HepG2 (cell line): ENCODE measurements around the gene PRDM15. TPM values are rescaled to one million over a fixed set of nuclear protein-coding genes. Genes with fewer than 3 reads are reported as not detected.

Source experiments
- ATAC-seq: fragments of 200-7000 bp; cut with Tn5 transposase; 3 replicates; pipeline ENCODE4 v1.9.1; 2020; ENCODE audit warnings: mild to moderate bottlenecking, moderate library complexity
- BruUV-seq: library from RNA; stranded (reverse); fragments of 400-500 nt; replicated peaks from 2 replicates; lab custom pipeline; 2021; lab: Mats Ljungman, UMichigan
- CTCF ChIA-PET: fragments of 300-600 bp; formaldehyde crosslinking; extraction: SDS; loops from one replicate; lab custom pipeline; 2021; ENCODE audit warnings: low total read pairs, inconsistent platforms, low intra/inter-chr PET ratio; lab: Yijun Ruan, JAX
- POLR2A ChIA-PET: fragments of 350-600 bp; sonication (Branson Sonifier 250); formaldehyde crosslinking; loops from one replicate; lab custom pipeline; 2020; ENCODE audit warnings: antibody characterized with exemption, inconsistent platforms; lab: Yijun Ruan, JAX
- DNase-seq: peaks from one replicate; pipeline ENCODE4 v3.0.0-alpha.2; 2015; ENCODE audit warnings: low spot score
- FAIRE-seq: peaks from 3 replicates; lab custom pipeline; 2011; peaks lifted over from hg19 to GRCh38; lab: Jason Lieb, UNC
- H2AFZ ChIP-seq: one replicate; pipeline ENCODE4 v1.6.1; 2011; ENCODE audit warnings: low read length, inconsistent platforms
- H3K27ac ChIP-seq: fragments of 300-600 bp; 3 replicates; pipeline ENCODE4 v1.8.0; 2011; ENCODE audit warnings: mixed run types, mild to moderate bottlenecking, mixed read lengths, low read length, inconsistent platforms; ENCODE audit not compliant: insufficient read depth; ENCODE audit errors: extremely low read length
- H3K27me3 ChIP-seq, 2 experiments: fragments of 200-600 bp in 1 of 2; 2 replicates in 1 of 2; 3 replicates in 1 of 2; pipeline versions ENCODE4 v1.6.0 to v1.8.0; 2011; ENCODE audit warnings: low read length in 2 of 2, mild to moderate bottlenecking in 2 of 2, moderate library complexity in 2 of 2, inconsistent platforms in 1 of 2; ENCODE audit not compliant: insufficient read depth in 2 of 2, control insufficient read depth in 1 of 2
- H3K36me3 ChIP-seq, 2 experiments: fragments of 200-600 bp in 1 of 2; replicated peaks in 1 of 2; 2 replicates in 1 of 2; 3 replicates in 1 of 2; pipeline versions ENCODE4 v1.5.1 to v1.8.0; 2011; ENCODE audit warnings: low read length in 2 of 2, inconsistent platforms in 1 of 2; ENCODE audit not compliant: insufficient read depth in 2 of 2, control insufficient read depth in 1 of 2
- H3K4me1 ChIP-seq: 2 replicates; pipeline ENCODE4 v1.5.1; 2012; ENCODE audit warnings: low read length, inconsistent platforms; ENCODE audit not compliant: insufficient read depth
- H3K4me2 ChIP-seq: 2 replicates; pipeline ENCODE4 v1.6.0; 2011; ENCODE audit warnings: low read depth, low read length, inconsistent platforms
- H3K4me3 ChIP-seq, 3 experiments: fragments of 200-600 bp in 1 of 3; sonication (generic), shearing (Covaris generic) in 1 of 3; replicated peaks in 1 of 3; 2 replicates each; pipeline ENCODE4 v1.5.1; 2011 to 2016; ENCODE audit warnings: low read length in 3 of 3, inconsistent platforms in 2 of 3, low read depth in 2 of 3, mild to moderate bottlenecking in 2 of 3, control low read depth in 1 of 3, mixed read lengths in 1 of 3; ENCODE audit not compliant: insufficient read depth in 1 of 3
- H3K79me2 ChIP-seq: one replicate; pipeline ENCODE4 v1.6.1; 2011; ENCODE audit warnings: low read length, inconsistent platforms; ENCODE audit not compliant: insufficient read depth
- H3K9ac ChIP-seq: 2 replicates; pipeline ENCODE4 v1.6.0; 2011; ENCODE audit warnings: mild to moderate bottlenecking, low read depth, low read length, inconsistent platforms; ENCODE audit not compliant: insufficient read depth
- H3K9me3 ChIP-seq: 2 replicates; pipeline ENCODE4 v1.5.1; 2012; ENCODE audit warnings: mild to moderate bottlenecking, low read length
- H4K20me1 ChIP-seq: 2 replicates; pipeline ENCODE4 v1.6.0; 2011; ENCODE audit warnings: inconsistent platforms, mild to moderate bottlenecking, low read length, moderate library complexity; ENCODE audit not compliant: insufficient read depth
- CEBPB ChIP-seq: IDR thresholded peaks from 2 replicates; pipeline ENCODE4 v1.6.1; 2011; ENCODE audit warnings: low read depth, low read length, improper control_type of control experiment, borderline replicate concordance
- ESRRA ChIP-seq: sonication (generic); formaldehyde crosslinking; IDR thresholded peaks from 2 replicates; pipeline ENCODE4 v1.5.1; 2020; ENCODE audit warnings: mild to moderate bottlenecking, low read depth, missing genetic modification reagents
- HNRNPH1 ChIP-seq: fragments of 200-400 bp; formaldehyde crosslinking; optimal IDR thresholded peaks from 2 replicates; pipeline ENCODE3; 2017; ENCODE audit warnings: mild to moderate bottlenecking, low read depth, low read length
- HNRNPUL1 ChIP-seq: fragments of 200-400 bp; formaldehyde crosslinking; IDR thresholded peaks from 2 replicates; pipeline ENCODE4 v1.6.1; 2017; ENCODE audit warnings: low read depth, mild to moderate bottlenecking, low read length, moderate library complexity
- MIXL1 ChIP-seq: IDR thresholded peaks from 2 replicates; pipeline ENCODE4 v1.6.1; 2016
- NKX3-1 ChIP-seq: sonication (generic); formaldehyde crosslinking; IDR thresholded peaks from 2 replicates; pipeline ENCODE4 v1.5.0; 2020; ENCODE audit warnings: missing genetic modification reagents
- PITX1 ChIP-seq: sonication (generic); formaldehyde crosslinking; IDR thresholded peaks from 2 replicates; pipeline ENCODE4 v1.5.1; 2020; ENCODE audit warnings: mild to moderate bottlenecking, missing genetic modification reagents
- RARA ChIP-seq: IDR thresholded peaks from 2 replicates; pipeline ENCODE4 v1.6.1; 2016; ENCODE audit warnings: missing genetic modification reagents, missing compliant biosample characterization
- SALL1 ChIP-seq: sonication (generic); formaldehyde crosslinking; IDR thresholded peaks from 2 replicates; pipeline ENCODE4 v1.8.0; 2022; ENCODE audit warnings: mild to moderate bottlenecking, missing genetic modification reagents
- TCF7 ChIP-seq: sonication (generic); IDR thresholded peaks from 2 replicates; pipeline ENCODE4 v1.6.1; 2016; ENCODE audit warnings: antibody characterized with exemption, low read depth
- TMF1 ChIP-seq: sonication (generic); formaldehyde crosslinking; IDR thresholded peaks from 2 replicates; pipeline ENCODE4 v1.8.1; 2022; ENCODE audit warnings: low read depth, missing genetic modification reagents
- TOE1 ChIP-seq: sonication (generic); formaldehyde crosslinking; IDR thresholded peaks from 2 replicates; pipeline ENCODE4 v1.4.0; 2020; ENCODE audit warnings: mild to moderate bottlenecking, missing genetic modification reagents
- WIZ ChIP-seq: sonication (generic); formaldehyde crosslinking; IDR thresholded peaks from 2 replicates; pipeline ENCODE4 v1.5.1; 2020; ENCODE audit warnings: mild to moderate bottlenecking, missing genetic modification reagents
- ZNF552 ChIP-seq: sonication (generic); formaldehyde crosslinking; IDR thresholded peaks from 2 replicates; pipeline ENCODE4 v1.9.0; 2022; ENCODE audit warnings: missing genetic modification reagents, mild to moderate bottlenecking, borderline replicate concordance
- ZNF660 ChIP-seq: sonication (generic); formaldehyde crosslinking; IDR thresholded peaks from 2 replicates; pipeline ENCODE4 v1.5.1; 2020; ENCODE audit warnings: mild to moderate bottlenecking, low read depth, missing genetic modification reagents, borderline replicate concordance
- WGBS: methylation state at CpG from one replicate; pipeline ENCODE4 v1.1.6; 2017; ENCODE audit warnings: low lambda C conversion rate; 5-methylcytosine and 5-hydroxymethylcytosine counted together
- in situ Hi-C: cut with HindIII; loops from 2 replicates; pipeline ENCODE4 v1.10.0; 2017; ENCODE audit warnings: low pct_unique_long_range_greater_than_20kb; ENCODE audit not compliant: extremely low pct_ligation_motif_present
- intact Hi-C: fragments of 100-400 bp; cut with micrococcal nuclease; formaldehyde crosslinking; loops from one replicate; pipeline ENCODE4 v1.10.0; 2022; ENCODE audit not compliant: unreplicated experiment
- polyA plus RNA-seq, 8 experiments: library from polyadenylated mRNA; depleted of rRNA in 3 of 8; stranded (reverse) in 7 of 8; unstranded in 1 of 8; fragments of >200 nt; fragmentation: Illumina TruSeq in 4 of 8; extraction: Trizol in 4 of 8; gene quantifications; 2 replicates each; pipeline versions ENCODE4 v1.2.1 to v1.2.3, GENCODE V29; 2011 to 2016; ENCODE audit warnings: low read depth in 4 of 8, missing spikeins in 1 of 8, mixed read lengths in 1 of 8; ENCODE audit not compliant: insufficient read depth in 1 of 8
- total RNA-seq, 5 experiments: library from RNA; depleted of rRNA; stranded (reverse); fragments of >200 nt; fragmentation: Illumina TruSeq; extraction: Trizol; gene quantifications; 2 replicates each; pipeline ENCODE4 v1.2.3, GENCODE V29; 2016; ENCODE audit warnings: low read depth in 1 of 5
- TF ChIP-seq, protein P1 (sequence below): sonication (generic); formaldehyde crosslinking; IDR thresholded peaks from 2 replicates; pipeline ENCODE4 v1.8.0; 2022; ENCODE audit warnings: missing genetic modification reagents, mild to moderate bottlenecking, borderline replicate concordance

PRDM15 gene
- total and polyA plus RNA-seq, 2 of the 13 experiments (the other 11 are each of a cell fraction or from before 2014, with no cell fraction given) = 4.0 to 6.9 TPM

- H3K9ac ChIP-seq = no peak overlapping the region
- no peak overlapping the region for H2AFZ ChIP-seq
- H3K27me3 ChIP-seq = no peaks in the 10 kb centered on the region
- 95% methylated on average over 16 of the region's 16 CpGs for WGBS
- ChIA-PET POLR2A (no interaction called here), CTCF (no interaction called here)
- no peak for ATAC-seq
- in situ Hi-C loops (no loop called here), intact Hi-C loops (no loop called here)
- H3K36me3 ChIP-seq = peaks cover 5 to 13% of the 10 kb centered on the region in 2 experiments; a peak in 2 of 5 replicates
- H3K4me1 ChIP-seq = no peaks in the 10 kb centered on the region
- TF ChIP-seq WIZ (CRISPR knock-in tag) = no peak
- no peak for TF ChIP-seq HNRNPUL1
- no peak for TF ChIP-seq PITX1
- no peak for TF ChIP-seq TCF7
- no peak for TF ChIP-seq ZNF660 (CRISPR knock-in tag)
- no peak for TF ChIP-seq TMF1 (CRISPR knock-in tag)
- no peak for TF ChIP-seq SALL1
- no peak for TF ChIP-seq NKX3-1 (CRISPR knock-in tag)
- TF ChIP-seq MIXL1 (CRISPR knock-in tag) = no peak
- no peak for TF ChIP-seq ZNF552 (CRISPR knock-in tag)
- no peak for TF ChIP-seq ESRRA
- TF ChIP-seq, protein P1, sequence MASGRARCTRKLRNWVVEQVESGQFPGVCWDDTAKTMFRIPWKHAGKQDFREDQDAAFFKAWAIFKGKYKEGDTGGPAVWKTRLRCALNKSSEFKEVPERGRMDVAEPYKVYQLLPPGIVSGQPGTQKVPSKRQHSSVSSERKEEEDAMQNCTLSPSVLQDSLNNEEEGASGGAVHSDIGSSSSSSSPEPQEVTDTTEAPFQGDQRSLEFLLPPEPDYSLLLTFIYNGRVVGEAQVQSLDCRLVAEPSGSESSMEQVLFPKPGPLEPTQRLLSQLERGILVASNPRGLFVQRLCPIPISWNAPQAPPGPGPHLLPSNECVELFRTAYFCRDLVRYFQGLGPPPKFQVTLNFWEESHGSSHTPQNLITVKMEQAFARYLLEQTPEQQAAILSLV (CRISPR knock-in tag) = no peak
- TF ChIP-seq HNRNPH1 = no peak
- no peak for TF ChIP-seq RARA (CRISPR knock-in tag)
- no peak for TF ChIP-seq CEBPB
- no peak for TF ChIP-seq TOE1 (CRISPR knock-in tag)
- no peak for DNase-seq
- no peak for FAIRE-seq
- H3K9me3 ChIP-seq = no peaks in the 10 kb centered on the region
- H3K4me3 ChIP-seq = no peak overlapping the region
- H3K4me2 ChIP-seq = no peak overlapping the region
- no peak overlapping the region for H3K27ac ChIP-seq
- no peaks in the 10 kb centered on the region for H3K79me2 ChIP-seq
- BruUV-seq = no TSS peak
- no peaks in the 10 kb centered on the region for H4K20me1 ChIP-seq
Measured at GRCh38 chr21:41825881-41826280, 53.3 kb downstream of the PRDM15 start.
